ENCODE measurements around the gene TBC1D4.

DNA sequence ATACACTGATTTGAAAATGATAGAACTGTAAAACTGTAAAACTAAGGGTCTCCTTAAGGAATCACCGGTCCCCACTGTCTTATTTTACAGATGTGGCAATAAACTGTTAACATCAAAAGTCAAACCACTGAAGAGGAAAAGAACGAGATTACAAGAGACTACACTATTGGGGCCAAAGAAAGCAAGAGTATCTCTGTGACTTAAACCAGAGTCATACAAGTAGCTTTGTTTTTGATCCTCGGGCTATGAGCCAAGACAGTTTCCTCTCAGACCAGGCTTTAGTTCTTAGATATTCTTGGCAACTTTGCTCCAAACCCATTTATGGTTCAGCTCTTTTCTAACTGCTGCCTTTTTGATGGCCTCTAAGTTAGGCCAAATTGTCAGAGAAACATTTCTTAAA, 113.8 kb downstream of the TBC1D4 start:
- TF ChIP-seq TAF1 (IDR thresholded peaks at IDR 0.05; ENCODE audit: borderline replicate concordance, low read depth, low read length) (no peak), POLR2AphosphoS5 (IDR thresholded peaks at IDR 0.05; ENCODE audit: low read depth, low read length) (peak; percentile 29; the same call in 1 of the 2 replicates), EZH2phosphoT487 (IDR thresholded peaks at IDR 0.05; ENCODE audit: borderline replicate concordance, low read depth) (no peak)
- TF ChIP-seq, protein P1, sequence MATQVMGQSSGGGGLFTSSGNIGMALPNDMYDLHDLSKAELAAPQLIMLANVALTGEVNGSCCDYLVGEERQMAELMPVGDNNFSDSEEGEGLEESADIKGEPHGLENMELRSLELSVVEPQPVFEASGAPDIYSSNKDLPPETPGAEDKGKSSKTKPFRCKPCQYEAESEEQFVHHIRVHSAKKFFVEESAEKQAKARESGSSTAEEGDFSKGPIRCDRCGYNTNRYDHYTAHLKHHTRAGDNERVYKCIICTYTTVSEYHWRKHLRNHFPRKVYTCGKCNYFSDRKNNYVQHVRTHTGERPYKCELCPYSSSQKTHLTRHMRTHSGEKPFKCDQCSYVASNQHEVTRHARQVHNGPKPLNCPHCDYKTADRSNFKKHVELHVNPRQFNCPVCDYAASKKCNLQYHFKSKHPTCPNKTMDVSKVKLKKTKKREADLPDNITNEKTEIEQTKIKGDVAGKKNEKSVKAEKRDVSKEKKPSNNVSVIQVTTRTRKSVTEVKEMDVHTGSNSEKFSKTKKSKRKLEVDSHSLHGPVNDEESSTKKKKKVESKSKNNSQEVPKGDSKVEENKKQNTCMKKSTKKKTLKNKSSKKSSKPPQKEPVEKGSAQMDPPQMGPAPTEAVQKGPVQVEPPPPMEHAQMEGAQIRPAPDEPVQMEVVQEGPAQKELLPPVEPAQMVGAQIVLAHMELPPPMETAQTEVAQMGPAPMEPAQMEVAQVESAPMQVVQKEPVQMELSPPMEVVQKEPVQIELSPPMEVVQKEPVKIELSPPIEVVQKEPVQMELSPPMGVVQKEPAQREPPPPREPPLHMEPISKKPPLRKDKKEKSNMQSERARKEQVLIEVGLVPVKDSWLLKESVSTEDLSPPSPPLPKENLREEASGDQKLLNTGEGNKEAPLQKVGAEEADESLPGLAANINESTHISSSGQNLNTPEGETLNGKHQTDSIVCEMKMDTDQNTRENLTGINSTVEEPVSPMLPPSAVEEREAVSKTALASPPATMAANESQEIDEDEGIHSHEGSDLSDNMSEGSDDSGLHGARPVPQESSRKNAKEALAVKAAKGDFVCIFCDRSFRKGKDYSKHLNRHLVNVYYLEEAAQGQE (IDR thresholded peaks at IDR 0.05; ENCODE audit: low read depth, low read length) = no peak
- TF ChIP-seq, protein P2, sequence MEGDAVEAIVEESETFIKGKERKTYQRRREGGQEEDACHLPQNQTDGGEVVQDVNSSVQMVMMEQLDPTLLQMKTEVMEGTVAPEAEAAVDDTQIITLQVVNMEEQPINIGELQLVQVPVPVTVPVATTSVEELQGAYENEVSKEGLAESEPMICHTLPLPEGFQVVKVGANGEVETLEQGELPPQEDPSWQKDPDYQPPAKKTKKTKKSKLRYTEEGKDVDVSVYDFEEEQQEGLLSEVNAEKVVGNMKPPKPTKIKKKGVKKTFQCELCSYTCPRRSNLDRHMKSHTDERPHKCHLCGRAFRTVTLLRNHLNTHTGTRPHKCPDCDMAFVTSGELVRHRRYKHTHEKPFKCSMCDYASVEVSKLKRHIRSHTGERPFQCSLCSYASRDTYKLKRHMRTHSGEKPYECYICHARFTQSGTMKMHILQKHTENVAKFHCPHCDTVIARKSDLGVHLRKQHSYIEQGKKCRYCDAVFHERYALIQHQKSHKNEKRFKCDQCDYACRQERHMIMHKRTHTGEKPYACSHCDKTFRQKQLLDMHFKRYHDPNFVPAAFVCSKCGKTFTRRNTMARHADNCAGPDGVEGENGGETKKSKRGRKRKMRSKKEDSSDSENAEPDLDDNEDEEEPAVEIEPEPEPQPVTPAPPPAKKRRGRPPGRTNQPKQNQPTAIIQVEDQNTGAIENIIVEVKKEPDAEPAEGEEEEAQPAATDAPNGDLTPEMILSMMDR (IDR thresholded peaks at IDR 0.05) = no peak

Data from SK-N-SH (cell line).